IMR-90 (cell line): ENCODE results near the gene KLHL29.

Source experiments
- CEBPB ChIP-seq: IDR thresholded peaks from 2 replicates; pipeline ENCODE4 v1.6.1; 2012; ENCODE audit warnings: low read depth, low read length, improper control_type of control experiment
- CHD1 ChIP-seq: IDR thresholded peaks from 2 replicates; pipeline ENCODE4 v1.6.1; 2012; ENCODE audit warnings: low read depth, low read length, improper control_type of control experiment
- CTCF ChIP-seq: conservative IDR thresholded peaks from 2 replicates; pipeline ENCODE4 v1.5.1; 2012; ENCODE audit warnings: mild to moderate bottlenecking, low read depth, low read length, improper control_type of control experiment
- MAZ ChIP-seq: IDR thresholded peaks from 2 replicates; pipeline ENCODE4 v1.6.1; 2012; ENCODE audit warnings: low read depth, mild to moderate bottlenecking, low read length, improper control_type of control experiment, moderate library complexity, borderline replicate concordance
- NFE2L2 ChIP-seq: fragments of 150-350 bp; IDR thresholded peaks from 2 replicates; pipeline ENCODE4 v1.6.1; 2016; ENCODE audit warnings: low read depth, mild to moderate bottlenecking, low read length
- POLR2A ChIP-seq: IDR thresholded peaks from 2 replicates; pipeline ENCODE4 v1.6.1; 2012; ENCODE audit warnings: mild to moderate bottlenecking, low read depth, low read length
- RAD21 ChIP-seq: IDR thresholded peaks from 2 replicates; pipeline ENCODE4 v1.6.1; 2012; ENCODE audit warnings: low read length, improper control_type of control experiment
- RFX5 ChIP-seq: IDR thresholded peaks from 2 replicates; pipeline ENCODE4 v1.8.0; 2012; ENCODE audit warnings: low read depth, mild to moderate bottlenecking, low read length, moderate library complexity
- SMC3 ChIP-seq: fragments of 150-350 bp; IDR thresholded peaks from 2 replicates; pipeline ENCODE4 v1.6.1; 2016; ENCODE audit warnings: low read depth, mild to moderate bottlenecking, antibody characterized with exemption, low read length, moderate library complexity
- USF2 ChIP-seq: fragments of 150-350 bp; IDR thresholded peaks from 2 replicates; pipeline ENCODE4 v1.6.1; 2017; ENCODE audit warnings: mild to moderate bottlenecking, antibody characterized with exemption, low read length, low read depth
- TF ChIP-seq, protein P1 (sequence below): fragments of 150-350 bp; IDR thresholded peaks from 2 replicates; pipeline ENCODE4 v1.6.1; 2016; ENCODE audit warnings: low read depth, mild to moderate bottlenecking, low read length, moderate library complexity, borderline replicate concordance

DNA sequence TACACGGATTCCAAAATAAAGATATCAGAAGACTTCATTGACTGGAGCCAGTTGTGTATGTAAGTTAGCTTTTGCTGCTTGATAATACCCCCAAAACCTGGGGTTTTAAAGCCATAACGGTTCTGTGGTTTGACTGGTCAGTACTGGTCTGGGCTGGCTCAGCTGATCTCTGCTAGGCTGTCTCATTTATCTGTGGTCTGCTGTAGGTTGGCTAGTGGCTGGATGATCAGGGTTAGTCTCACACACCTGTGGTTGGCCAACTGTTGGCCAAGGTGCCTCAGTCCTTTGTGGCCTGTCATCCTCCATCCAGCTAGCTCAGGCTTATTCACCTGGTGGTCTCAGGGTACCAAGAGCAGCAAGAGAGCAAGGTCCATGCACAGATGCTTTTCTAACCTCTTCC lies 183.2 kb downstream of the KLHL29 start:
- TF ChIP-seq, protein P1, sequence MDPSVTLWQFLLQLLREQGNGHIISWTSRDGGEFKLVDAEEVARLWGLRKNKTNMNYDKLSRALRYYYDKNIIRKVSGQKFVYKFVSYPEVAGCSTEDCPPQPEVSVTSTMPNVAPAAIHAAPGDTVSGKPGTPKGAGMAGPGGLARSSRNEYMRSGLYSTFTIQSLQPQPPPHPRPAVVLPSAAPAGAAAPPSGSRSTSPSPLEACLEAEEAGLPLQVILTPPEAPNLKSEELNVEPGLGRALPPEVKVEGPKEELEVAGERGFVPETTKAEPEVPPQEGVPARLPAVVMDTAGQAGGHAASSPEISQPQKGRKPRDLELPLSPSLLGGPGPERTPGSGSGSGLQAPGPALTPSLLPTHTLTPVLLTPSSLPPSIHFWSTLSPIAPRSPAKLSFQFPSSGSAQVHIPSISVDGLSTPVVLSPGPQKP: no peak
- TF ChIP-seq CTCF: no peak
- TF ChIP-seq USF2: no peak
- no peak for TF ChIP-seq NFE2L2
- no peak for TF ChIP-seq SMC3
- TF ChIP-seq CHD1: no peak
- no peak for TF ChIP-seq RFX5
- no peak for TF ChIP-seq RAD21
- no peak for TF ChIP-seq POLR2A
- no peak for TF ChIP-seq CEBPB
- TF ChIP-seq MAZ: no peak
